PFSK-1 (cell line): ENCODE results near the gene MAP4K4.

Source experiments
- FOXP2 ChIP-seq: optimal IDR thresholded peaks from 2 replicates; pipeline ENCODE3; 2011; ENCODE audit warnings: borderline replicate concordance, control low read depth, inconsistent platforms; ENCODE audit not compliant: insufficient read depth; ENCODE audit errors: extremely low read length, extremely low read depth
- POLR2AphosphoS5 ChIP-seq: IDR thresholded peaks from 2 replicates; pipeline ENCODE4 v1.6.1; 2012; ENCODE audit warnings: low read depth, mild to moderate bottlenecking, control low read depth, low read length, moderate library complexity
- SIN3A ChIP-seq: IDR thresholded peaks from 2 replicates; pipeline ENCODE4 v1.6.1; 2012; ENCODE audit warnings: mild to moderate bottlenecking, low read length, moderate library complexity, borderline replicate concordance; ENCODE audit not compliant: insufficient read depth
- TAF1 ChIP-seq: IDR thresholded peaks from 2 replicates; pipeline ENCODE4 v1.6.1; 2012; ENCODE audit warnings: low read length, control low read depth, borderline replicate concordance; ENCODE audit not compliant: insufficient read depth
- TF ChIP-seq, protein P1 (sequence below), 2 experiments: IDR thresholded peaks; 2 replicates each; pipeline versions ENCODE4 v1.6.1 to v1.8.0; 2011 to 2012; ENCODE audit warnings: low read depth in 2 of 2, low read length in 2 of 2, control low read depth in 1 of 2, inconsistent platforms in 1 of 2, mild to moderate bottlenecking in 1 of 2, moderate library complexity in 1 of 2; ENCODE audit not compliant: insufficient read depth in 1 of 2

MAP4K4 gene

GRCh38 chr2:101895039-101895438 lies 197.5 kb downstream of the MAP4K4 start:
- TF ChIP-seq FOXP2 (no peak), SIN3A (no peak), POLR2AphosphoS5 (no peak), TAF1 (no peak)
- TF ChIP-seq, protein P1, sequence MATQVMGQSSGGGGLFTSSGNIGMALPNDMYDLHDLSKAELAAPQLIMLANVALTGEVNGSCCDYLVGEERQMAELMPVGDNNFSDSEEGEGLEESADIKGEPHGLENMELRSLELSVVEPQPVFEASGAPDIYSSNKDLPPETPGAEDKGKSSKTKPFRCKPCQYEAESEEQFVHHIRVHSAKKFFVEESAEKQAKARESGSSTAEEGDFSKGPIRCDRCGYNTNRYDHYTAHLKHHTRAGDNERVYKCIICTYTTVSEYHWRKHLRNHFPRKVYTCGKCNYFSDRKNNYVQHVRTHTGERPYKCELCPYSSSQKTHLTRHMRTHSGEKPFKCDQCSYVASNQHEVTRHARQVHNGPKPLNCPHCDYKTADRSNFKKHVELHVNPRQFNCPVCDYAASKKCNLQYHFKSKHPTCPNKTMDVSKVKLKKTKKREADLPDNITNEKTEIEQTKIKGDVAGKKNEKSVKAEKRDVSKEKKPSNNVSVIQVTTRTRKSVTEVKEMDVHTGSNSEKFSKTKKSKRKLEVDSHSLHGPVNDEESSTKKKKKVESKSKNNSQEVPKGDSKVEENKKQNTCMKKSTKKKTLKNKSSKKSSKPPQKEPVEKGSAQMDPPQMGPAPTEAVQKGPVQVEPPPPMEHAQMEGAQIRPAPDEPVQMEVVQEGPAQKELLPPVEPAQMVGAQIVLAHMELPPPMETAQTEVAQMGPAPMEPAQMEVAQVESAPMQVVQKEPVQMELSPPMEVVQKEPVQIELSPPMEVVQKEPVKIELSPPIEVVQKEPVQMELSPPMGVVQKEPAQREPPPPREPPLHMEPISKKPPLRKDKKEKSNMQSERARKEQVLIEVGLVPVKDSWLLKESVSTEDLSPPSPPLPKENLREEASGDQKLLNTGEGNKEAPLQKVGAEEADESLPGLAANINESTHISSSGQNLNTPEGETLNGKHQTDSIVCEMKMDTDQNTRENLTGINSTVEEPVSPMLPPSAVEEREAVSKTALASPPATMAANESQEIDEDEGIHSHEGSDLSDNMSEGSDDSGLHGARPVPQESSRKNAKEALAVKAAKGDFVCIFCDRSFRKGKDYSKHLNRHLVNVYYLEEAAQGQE (IDR thresholded peaks at IDR 0.05; ENCODE audit: insufficient read depth in 1 of 2, low read depth in 2 of 2, low read length in 2 of 2), result no peak

DNA sequence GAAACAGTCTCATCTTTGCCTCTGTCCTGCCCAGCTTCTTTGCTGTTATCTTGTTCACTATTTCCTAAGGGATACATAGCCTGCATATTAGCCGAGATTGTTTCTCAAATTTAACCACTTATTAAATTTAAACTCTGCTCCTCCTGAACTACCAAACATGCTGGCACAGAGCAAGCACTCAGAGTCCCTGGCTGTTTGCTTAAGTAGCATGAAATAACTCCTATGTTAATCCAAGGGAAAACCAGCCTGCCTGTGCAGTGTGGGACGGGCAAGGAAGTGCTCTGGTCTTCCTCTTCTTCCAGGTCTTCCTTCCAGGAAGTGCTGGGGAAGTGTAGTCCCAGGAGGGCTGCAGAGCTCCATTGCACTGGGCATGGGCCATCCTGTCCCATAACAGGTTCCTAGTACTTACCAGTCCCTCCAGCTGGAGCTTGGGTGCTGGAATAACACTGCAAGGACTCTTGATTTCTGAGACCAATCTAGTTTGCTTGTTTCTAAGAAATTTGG lies 198.4 kb downstream of the MAP4K4 start:
- TF ChIP-seq POLR2AphosphoS5 (no peak), TAF1 (no peak), SIN3A (no peak), FOXP2 (no peak)
- TF ChIP-seq, protein P1 (IDR thresholded peaks at IDR 0.05; ENCODE audit: insufficient read depth in 1 of 2, low read depth in 2 of 2, low read length in 2 of 2), result no peak

DNA sequence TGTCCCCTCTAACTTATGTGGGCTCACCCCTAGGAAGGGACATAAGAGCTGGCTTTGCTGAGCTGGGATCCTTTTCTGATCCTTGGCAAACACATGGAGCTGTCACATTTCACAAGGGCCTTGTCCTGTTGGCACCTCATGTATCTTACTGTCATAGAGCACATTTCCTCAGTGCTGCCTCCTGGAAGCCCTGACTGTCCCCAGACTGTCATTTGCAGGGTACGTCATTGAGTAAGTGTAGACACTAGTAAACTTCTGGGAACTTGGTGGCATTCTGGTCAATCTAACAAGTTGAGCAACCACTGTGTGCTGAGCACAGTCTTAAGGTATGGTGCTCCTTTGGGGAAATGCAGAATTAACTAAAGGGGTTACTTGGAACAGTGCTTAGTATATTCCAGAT lies 199.8 kb downstream of the MAP4K4 start:
- no peak for TF ChIP-seq FOXP2
- TF ChIP-seq TAF1, result no peak
- TF ChIP-seq SIN3A, result no peak
- TF ChIP-seq, protein P1 (IDR thresholded peaks at IDR 0.05; ENCODE audit: insufficient read depth in 1 of 2, low read depth in 2 of 2, low read length in 2 of 2), result no peak
- no peak for TF ChIP-seq POLR2AphosphoS5

DNA sequence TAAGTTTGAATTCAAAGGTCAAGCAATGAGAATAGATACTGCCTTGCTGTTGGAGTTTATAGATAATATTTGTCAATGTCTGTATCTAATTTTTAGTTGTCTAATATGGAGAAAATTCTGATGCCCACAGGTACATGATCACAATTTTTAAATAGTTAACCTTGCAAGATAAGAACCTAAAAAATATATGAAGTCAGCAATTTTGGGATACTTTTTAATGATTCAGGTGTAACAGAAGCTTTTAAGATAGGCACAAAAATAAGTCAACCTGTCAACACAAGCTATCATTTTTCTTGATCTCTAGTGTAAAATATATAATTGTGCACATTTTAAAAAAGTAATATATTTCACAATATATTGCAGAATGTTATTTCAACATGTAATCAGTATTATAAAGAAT lies 201.8 kb downstream of the MAP4K4 start:
- TF ChIP-seq FOXP2 (no peak), TAF1 (no peak), POLR2AphosphoS5 (no peak), SIN3A (no peak)
- TF ChIP-seq, protein P1 (IDR thresholded peaks at IDR 0.05; ENCODE audit: insufficient read depth in 1 of 2, low read depth in 2 of 2, low read length in 2 of 2), result no peak

DNA sequence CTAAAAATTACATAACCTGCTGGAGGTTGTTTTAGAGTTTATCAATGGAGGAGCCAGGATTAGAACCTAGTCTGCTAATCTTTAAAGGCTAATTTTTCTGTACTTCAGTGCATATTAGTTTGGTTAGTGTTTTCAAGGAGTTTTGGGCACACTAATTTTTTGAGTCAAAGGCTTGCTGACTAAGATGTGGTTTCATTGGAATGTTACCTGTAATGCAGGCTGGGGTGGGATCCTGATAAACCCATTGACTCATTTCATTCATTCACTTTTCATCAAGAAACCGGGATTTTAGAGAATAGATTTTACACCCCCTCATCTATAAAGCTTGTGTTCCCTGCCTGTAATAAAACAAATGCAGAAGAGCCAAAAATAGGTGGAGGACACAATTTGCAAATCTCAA lies 202.4 kb downstream of the MAP4K4 start:
- TF ChIP-seq FOXP2 (no peak), POLR2AphosphoS5 (no peak), SIN3A (no peak), TAF1 (no peak)
- TF ChIP-seq, protein P1 (IDR thresholded peaks at IDR 0.05; ENCODE audit: insufficient read depth in 1 of 2, low read depth in 2 of 2, low read length in 2 of 2), result no peak
